T-helper 17 cell (primary cell): Measurements from ENCODE around the gene FMNL1. TPM values are rescaled to one million over a fixed set of nuclear protein-coding genes. Genes with fewer than 3 reads are reported as not detected.
A peak's percentile ranks its signal among the peaks of the same experiment; 100 is the strongest.

ENCODE experiments used
- ATAC-seq: fragments of 150-1000 bp; cut with Tn5 transposase; 2 replicates; pipeline ENCODE4 v1.10.0; 2021; ENCODE audit warnings: mild to moderate bottlenecking, moderate library complexity
- DNase-seq, 3 donors: peaks; one replicate each; pipeline versions ENCODE4 v3.0.0 to v3.0.0-alpha.2; 2020 to 2021
- H3K9me3 ChIP-seq: one replicate; pipeline ENCODE4 v1.7.0; 2013; ENCODE audit warnings: low read length, mild to moderate bottlenecking; ENCODE audit not compliant: control insufficient read depth, poor library complexity, severe bottlenecking
- H3K27ac Mint-ChIP-seq: one replicate; pipeline ENCODE4 v1.8.0; 2022; ENCODE audit warnings: mild to moderate bottlenecking, moderate library complexity, mixed read lengths
- H3K27me3 Mint-ChIP-seq: one replicate; pipeline ENCODE4 v1.8.0; 2022; ENCODE audit warnings: mixed read lengths
- H3K36me3 Mint-ChIP-seq: one replicate; pipeline ENCODE4 v1.8.0; 2022; ENCODE audit warnings: low read depth, mixed read lengths
- H3K4me1 Mint-ChIP-seq: one replicate; pipeline ENCODE4 v1.8.0; 2022; ENCODE audit warnings: mild to moderate bottlenecking, mixed read lengths
- H3K4me3 Mint-ChIP-seq: one replicate; pipeline ENCODE4 v1.8.0; 2022; ENCODE audit warnings: mild to moderate bottlenecking, moderate library complexity, mixed read lengths
- total RNA-seq, 4 donors: library from RNA in 2 of 4; stranded (reverse) in 2 of 4; gene quantifications; one replicate each; pipeline ENCODE4 v1.2.3 and lab custom pipeline; 2022 to 2026

Gene FMNL1
- total RNA-seq, 2 donors from 2014 or later = 509 to 550 TPM

GRCh38 chr17:45226576-45226975 is 4.9 kb downstream of the FMNL1 start:
- Mint-ChIP-seq H3K4me1 (peaks cover 59% of the 10 kb centered on the region), H3K36me3 (peaks cover 11% of the 10 kb centered on the region), H3K27me3 (no peaks in the 10 kb centered on the region), H3K4me3 (peak overlapping the region; percentile 98), H3K27ac (peak overlapping the region; percentile 100)
- H3K9me3 ChIP-seq = no peaks in the 10 kb centered on the region
- no peak for ATAC-seq
- no peak for DNase-seq

GRCh38 chr17:45227101-45227925 is 5.6 kb downstream of the FMNL1 start:
- Mint-ChIP-seq H3K27ac (peak overlapping the region; percentile 100), H3K27me3 (no peaks in the 10 kb centered on the region), H3K36me3 (peaks cover 11% of the 10 kb centered on the region), H3K4me1 (peaks cover 64% of the 10 kb centered on the region), H3K4me3 (peak overlapping the region; percentile 98)
- no peaks in the 10 kb centered on the region for H3K9me3 ChIP-seq
- DNase-seq (no peak), ATAC-seq (no peak)

GRCh38 chr17:45227926-45228762 is 6.5 kb downstream of the FMNL1 start:
- ATAC-seq = no peak
- Mint-ChIP-seq H3K36me3 (peaks cover 8% of the 10 kb centered on the region), H3K27me3 (no peaks in the 10 kb centered on the region), H3K4me3 (peak overlapping the region; percentile 98), H3K4me1 (peaks cover 71% of the 10 kb centered on the region), H3K27ac (peak overlapping the region; percentile 100)
- DNase-seq = no peak
- H3K9me3 ChIP-seq = no peaks in the 10 kb centered on the region

GRCh38 chr17:45228763-45229539 is 7.3 kb downstream of the FMNL1 start:
- ATAC-seq (peak; percentile 58), DNase-seq (peak; percentile 64 to 80 (median 73))
- Mint-ChIP-seq H3K36me3 (peaks cover 2% of the 10 kb centered on the region), H3K27me3 (no peaks in the 10 kb centered on the region), H3K4me1 (peaks cover 71% of the 10 kb centered on the region), H3K27ac (peak overlapping the region; percentile 100), H3K4me3 (peak overlapping the region; percentile 98)
- no peaks in the 10 kb centered on the region for H3K9me3 ChIP-seq

GRCh38 chr17:45229681-45230409 is 8.2 kb downstream of the FMNL1 start:
- no peaks in the 10 kb centered on the region for H3K9me3 ChIP-seq
- Mint-ChIP-seq H3K27ac (peak overlapping the region; percentile 100), H3K27me3 (no peaks in the 10 kb centered on the region), H3K4me1 (peaks cover 73% of the 10 kb centered on the region), H3K36me3 (peaks cover 1% of the 10 kb centered on the region), H3K4me3 (peak overlapping the region; percentile 98)
- DNase-seq (no peak), ATAC-seq (no peak)

GRCh38 chr17:45230410-45230786 is 8.7 kb downstream of the FMNL1 start:
- DNase-seq (no peak), ATAC-seq (no peak)
- no peaks in the 10 kb centered on the region for H3K9me3 ChIP-seq
- Mint-ChIP-seq H3K36me3 (no peaks in the 10 kb centered on the region), H3K27me3 (no peaks in the 10 kb centered on the region), H3K27ac (peak overlapping the region; percentile 100), H3K4me1 (peaks cover 73% of the 10 kb centered on the region), H3K4me3 (peak overlapping the region; percentile 98)

- no peak for DNase-seq
- Mint-ChIP-seq H3K4me1 (peaks cover 71% of the 10 kb centered on the region), H3K36me3 (no peaks in the 10 kb centered on the region)
These were observed 9.2 kb downstream of the FMNL1 start for GRCh38 chr17:45230787-45231480.

GRCh38 chr17:45231481-45232116 is 9.9 kb downstream of the FMNL1 start:
- ATAC-seq = no peak
- DNase-seq = no peak
- Mint-ChIP-seq H3K4me1 (peaks cover 64% of the 10 kb centered on the region), H3K27ac (peak overlapping the region; percentile 100), H3K36me3 (no peaks in the 10 kb centered on the region), H3K27me3 (no peaks in the 10 kb centered on the region), H3K4me3 (peak overlapping the region; percentile 31)
- H3K9me3 ChIP-seq = no peaks in the 10 kb centered on the region

More at GRCh38 chr17:45230787-45231480, 9.2 kb downstream of the FMNL1 start:
- no peaks in the 10 kb centered on the region for H3K9me3 ChIP-seq
- no peak for ATAC-seq
- H3K27me3 Mint-ChIP-seq = no peaks in the 10 kb centered on the region
- peak overlapping the region; percentile 31 for H3K4me3 Mint-ChIP-seq
- peak overlapping the region; percentile 100 for H3K27ac Mint-ChIP-seq

GRCh38 chr17:45232514-45233422 is 11.1 kb downstream of the FMNL1 start:
- Mint-ChIP-seq H3K4me3 (peak overlapping the region; percentile 31), H3K27me3 (no peaks in the 10 kb centered on the region), H3K36me3 (peaks cover 2% of the 10 kb centered on the region), H3K27ac (peak overlapping the region; percentile 100), H3K4me1 (peaks cover 59% of the 10 kb centered on the region)
- no peak for ATAC-seq
- H3K9me3 ChIP-seq = no peaks in the 10 kb centered on the region
- no peak for DNase-seq

GRCh38 chr17:45233423-45233924 is 11.8 kb downstream of the FMNL1 start:
- H3K36me3 Mint-ChIP-seq = peaks cover 8% of the 10 kb centered on the region

More at GRCh38 chr17:45233423-45233924, 11.8 kb downstream of the FMNL1 start:
- peaks cover 57% of the 10 kb centered on the region for H3K4me1 Mint-ChIP-seq
- ATAC-seq (no peak), DNase-seq (no peak)
- H3K4me3 Mint-ChIP-seq = no peak overlapping the region
- no peaks in the 10 kb centered on the region for H3K27me3 Mint-ChIP-seq
- H3K9me3 ChIP-seq = no peaks in the 10 kb centered on the region
- H3K27ac Mint-ChIP-seq = peak overlapping the region; percentile 100
